ENCODE results near the gene LTBP1. TPM values are rescaled to one million over a fixed set of nuclear protein-coding genes. Genes with fewer than 3 reads are reported as not detected.

The LTBP1 gene
- total and polyA plus RNA-seq, 2 of the 13 experiments (the other 11 are each of a cell fraction or from before 2014, with no cell fraction given) = 0.12 to 0.22 TPM

GRCh38 chr2:32931519-32931918 lies 15.2 kb upstream of the LTBP1 start:
- no peaks in the 10 kb centered on the region for H3K9me3 ChIP-seq (ENCODE audit: low read length)
- intact Hi-C loops (cut with micrococcal nuclease; ENCODE audit: unreplicated experiment) = no loop called here
- no peak for FAIRE-seq
- H3K27me3 ChIP-seq (ENCODE audit: control insufficient read depth in 1 of 2, insufficient read depth in 2 of 2, low read length in 2 of 2) = peaks cover 0 to 5% of the 10 kb centered on the region in 2 experiments; a peak in 3 of 5 replicates
- no peak for ATAC-seq
- TF ChIP-seq SRF (IDR thresholded peaks at IDR 0.05; ENCODE audit: low read depth, low read length) (no peak), HNF1A (IDR thresholded peaks at IDR 0.05; ENCODE audit: low read depth) (no peak), HNF1A (CRISPR knock-in tag; IDR thresholded peaks at IDR 0.05; ENCODE audit: borderline replicate concordance) (no peak), ZNF503 (CRISPR knock-in tag; IDR thresholded peaks at IDR 0.05) (no peak), ZNF205 (CRISPR knock-in tag; IDR thresholded peaks at IDR 0.05) (no peak), CREB1 (IDR thresholded peaks at IDR 0.05) (no peak), CREB1 (CRISPR knock-in tag; IDR thresholded peaks at IDR 0.05) (no peak), NAIF1 (CRISPR knock-in tag; IDR thresholded peaks at IDR 0.05; ENCODE audit: borderline replicate concordance) (no peak), RBM22 (optimal IDR thresholded peaks at IDR 0.05; ENCODE audit: low read length) (no peak), ZBTB7B (CRISPR knock-in tag; IDR thresholded peaks at IDR 0.05) (no peak), RBAK (CRISPR knock-in tag; IDR thresholded peaks at IDR 0.05) (no peak), ZGPAT (CRISPR knock-in tag; IDR thresholded peaks at IDR 0.05) (no peak), ZNF619 (CRISPR knock-in tag; IDR thresholded peaks at IDR 0.05) (no peak), NR1H2 (CRISPR knock-in tag; IDR thresholded peaks at IDR 0.05; ENCODE audit: borderline replicate concordance, low read depth) (no peak), ZNF709 (CRISPR knock-in tag; IDR thresholded peaks at IDR 0.05) (no peak), KMT2B (CRISPR knock-in tag; IDR thresholded peaks at IDR 0.05) (no peak)
- in situ Hi-C loops (cut with HindIII; ENCODE audit: extremely low pct_ligation_motif_present, low pct_unique_long_range_greater_than_20kb) = no loop called here
- H3K27ac ChIP-seq (ENCODE audit: extremely low read length, insufficient read depth, low read length) = no peak overlapping the region
- no peak overlapping the region for H2AFZ ChIP-seq (ENCODE audit: low read length)
- no peak for DNase-seq (ENCODE audit: low spot score)
- WGBS (ENCODE audit: low lambda C conversion rate) = 2% methylated on average over 2 of the region's 2 CpGs
- ChIA-PET POLR2A (no interaction called here), CTCF (ENCODE audit: low intra/inter-chr PET ratio, low total read pairs) (no interaction called here)
- H4K20me1 ChIP-seq (ENCODE audit: insufficient read depth, low read length) = no peaks in the 10 kb centered on the region
- no TSS peak for BruUV-seq (replicated peaks)
- H3K36me3 ChIP-seq (replicated peaks in 1 of 2; ENCODE audit: control insufficient read depth in 1 of 2, insufficient read depth in 2 of 2, low read length in 2 of 2) = no peaks in the 10 kb centered on the region
- no peak overlapping the region for H3K4me2 ChIP-seq (ENCODE audit: low read depth, low read length)
- no peak overlapping the region for H3K4me3 ChIP-seq (replicated peaks in 1 of 3; ENCODE audit: insufficient read depth in 1 of 3, low read depth in 2 of 3, low read length in 3 of 3)
- H3K9ac ChIP-seq (ENCODE audit: insufficient read depth, low read depth, low read length) = no peak overlapping the region
- H3K4me1 ChIP-seq (ENCODE audit: insufficient read depth, low read length) = no peaks in the 10 kb centered on the region
- no peaks in the 10 kb centered on the region for H3K79me2 ChIP-seq (ENCODE audit: insufficient read depth, low read length)

All from HepG2 (cell line).